Stimulated activated CD4-positive, alpha-beta T cell treated with anti-CD3 and anti-CD28 coated beads, TNF-alpha, amount 100 ng/mL, for 48 hours (primary cell): Measurements from ENCODE around the gene RNF212.
"Not testable (repeated sequence)": the region's sequence is repeated elsewhere in the genome, so short reads cannot be mapped to it uniquely, and the experiment has no call there.

Experiments
- DNase-seq, 3 donors: peaks; one replicate each; pipeline ENCODE4 v3.0.0-alpha.2; 2020; ENCODE audit warnings: low read depth in 3 of 3

The RNF212 gene

GRCh38 chr4:1048773-1049590 is 64.4 kb downstream of the RNF212 start:
- DNase-seq, result peak in 1 of 3 donors; percentile 50

GRCh38 chr4:1047976-1048772 is 65.2 kb downstream of the RNF212 start:
- no peak for DNase-seq

GRCh38 chr4:1047106-1047975 is 66.0 kb downstream of the RNF212 start:
- no peak for DNase-seq

GRCh38 chr4:1046581-1047011 is 66.8 kb downstream of the RNF212 start:
- DNase-seq, result not testable (repeated sequence)

GRCh38 chr4:1045595-1046201 is 67.7 kb downstream of the RNF212 start:
- DNase-seq, result no peak

GRCh38 chr4:1045193-1045594 is 68.2 kb downstream of the RNF212 start:
- no peak for DNase-seq

- no peak for DNase-seq
Observed at GRCh38 chr4:1044469-1045192, 68.7 kb downstream of the RNF212 start.

GRCh38 chr4:1043651-1044468 is 69.5 kb downstream of the RNF212 start:
- peak; percentile 14 to 31 (median 23) for DNase-seq

GRCh38 chr4:1043162-1043561 is 70.2 kb downstream of the RNF212 start:
- DNase-seq, result no peak

- no peak for DNase-seq
Observed at GRCh38 chr4:1042352-1043055, 70.9 kb downstream of the RNF212 start.

GRCh38 chr4:1041936-1042330 is 71.4 kb downstream of the RNF212 start:
- no peak for DNase-seq

- DNase-seq, result no peak
Observed at GRCh38 chr4:1041147-1041935, 72.0 kb downstream of the RNF212 start.

GRCh38 chr4:1040344-1041146 is 72.8 kb downstream of the RNF212 start:
- no peak for DNase-seq

- DNase-seq, result no peak
Observed at GRCh38 chr4:1039493-1040343, 73.6 kb downstream of the RNF212 start.

- no peak for DNase-seq
Observed at GRCh38 chr4:1038948-1039492, 74.3 kb downstream of the RNF212 start.
